ENCODE measurements around the gene PACC1.
"Not testable (repeated sequence)": the region's sequence is repeated elsewhere in the genome, so short reads cannot be mapped to it uniquely, and the experiment has no call there.

Gene PACC1

DNA sequence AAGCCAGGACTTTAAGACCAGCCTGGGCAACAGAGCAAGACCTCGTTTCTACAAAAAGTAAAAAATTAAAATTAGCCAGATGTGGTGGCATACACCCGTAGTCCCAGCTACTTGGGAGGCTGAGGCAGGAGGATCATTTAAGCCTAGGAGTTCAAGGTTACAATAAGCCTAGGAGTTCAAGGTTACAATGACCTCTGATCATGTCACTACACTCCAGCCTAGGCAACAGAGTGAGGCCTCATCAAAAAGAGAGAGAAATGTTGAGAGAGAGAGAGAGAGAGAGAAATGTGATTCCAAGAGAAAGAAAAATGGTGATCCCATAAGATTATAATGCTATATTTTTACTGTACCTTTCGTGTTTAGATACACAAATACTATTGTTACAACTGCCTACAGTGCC is 60.2 kb downstream of the PACC1 start:
- H3K4me3 ChIP-seq (ENCODE audit: low read length) = no peak overlapping the region
- no peak for DNase-seq (ENCODE audit: low read depth, low spot score)

DNA sequence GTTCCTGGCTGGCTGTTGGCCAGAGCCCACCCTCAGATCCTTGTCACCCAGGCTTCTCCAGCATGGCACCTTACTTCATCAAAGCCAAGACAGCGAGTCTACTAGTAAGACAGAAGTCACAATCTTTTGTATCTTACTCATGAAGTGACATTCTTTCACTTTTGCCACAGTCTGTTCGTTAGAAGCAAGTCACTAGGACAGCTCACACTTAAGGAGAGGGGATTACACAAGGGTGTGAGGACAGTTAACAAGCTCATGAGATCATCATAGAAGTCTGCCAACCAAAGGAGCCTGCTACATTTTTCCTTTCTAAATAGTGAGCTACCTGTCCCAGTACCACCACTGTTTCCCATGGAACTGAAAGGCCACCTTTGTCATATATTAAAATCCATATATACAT is 61.5 kb downstream of the PACC1 start:
- DNase-seq (ENCODE audit: low read depth, low spot score) = no peak

DNA sequence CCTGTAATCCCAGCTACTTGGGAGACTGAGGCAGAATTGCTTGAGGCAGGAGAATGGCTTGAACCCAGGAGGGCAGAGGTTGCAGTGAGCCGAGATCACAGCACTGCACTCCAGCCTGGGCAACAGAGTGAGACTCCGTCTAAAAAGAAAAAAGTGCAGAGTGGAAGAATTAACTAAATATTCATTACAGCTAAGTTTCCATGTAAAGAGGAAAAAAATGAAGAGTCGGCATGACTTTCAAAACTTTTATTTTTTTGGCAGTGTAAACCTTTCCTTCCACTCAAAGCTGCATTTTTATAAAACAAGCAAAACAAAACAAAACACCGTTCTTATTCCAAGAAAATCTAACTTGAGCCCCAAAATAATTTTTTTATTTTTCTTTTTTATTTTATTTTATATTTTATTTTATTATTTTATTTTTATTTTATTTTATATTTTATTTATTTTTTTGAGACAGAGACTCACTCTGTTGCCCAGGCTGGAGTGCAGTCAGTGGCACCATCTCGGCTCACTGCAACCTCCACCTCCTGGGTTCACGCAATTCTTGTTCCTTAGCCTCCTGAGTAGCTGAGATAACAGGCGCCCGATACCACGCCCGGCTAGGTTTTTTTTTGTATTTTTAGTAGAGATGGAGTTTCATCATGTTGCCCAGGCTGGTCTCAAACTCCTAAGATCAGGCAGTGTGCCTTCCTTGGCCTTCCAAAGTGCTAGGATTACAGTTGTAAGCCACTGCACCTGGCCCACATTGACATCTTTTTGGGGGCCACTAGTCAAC is 62.9 kb downstream of the PACC1 start:
- H3K4me3 ChIP-seq (ENCODE audit: low read length) = no peak overlapping the region
- DNase-seq (ENCODE audit: low read depth, low spot score) = no peak

More for the DNA sequence above, 61.5 kb downstream of the PACC1 start:
- no peak overlapping the region for H3K4me3 ChIP-seq (ENCODE audit: low read length)

DNA sequence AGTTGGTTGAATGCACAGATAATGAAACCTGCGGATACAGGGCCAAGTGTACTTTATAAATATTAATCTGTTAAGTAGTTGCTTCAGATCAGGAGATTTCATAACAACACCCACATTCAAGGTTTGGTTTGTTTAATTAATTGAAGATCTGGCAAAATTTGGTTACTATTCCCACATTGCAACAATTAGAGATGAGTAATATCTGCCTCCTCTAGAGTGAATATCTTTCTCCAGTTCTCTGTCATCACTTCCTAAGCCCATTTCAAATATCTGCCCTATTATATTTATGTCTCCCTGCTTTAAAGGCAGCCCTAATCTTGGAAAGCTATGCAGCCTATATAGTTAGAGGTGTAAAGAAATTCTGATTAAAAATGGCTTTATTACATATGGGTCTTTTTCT is 68.1 kb downstream of the PACC1 start:
- DNase-seq (ENCODE audit: low read depth, low spot score) = no peak
- no peak overlapping the region for H3K4me3 ChIP-seq (ENCODE audit: low read length)

DNA sequence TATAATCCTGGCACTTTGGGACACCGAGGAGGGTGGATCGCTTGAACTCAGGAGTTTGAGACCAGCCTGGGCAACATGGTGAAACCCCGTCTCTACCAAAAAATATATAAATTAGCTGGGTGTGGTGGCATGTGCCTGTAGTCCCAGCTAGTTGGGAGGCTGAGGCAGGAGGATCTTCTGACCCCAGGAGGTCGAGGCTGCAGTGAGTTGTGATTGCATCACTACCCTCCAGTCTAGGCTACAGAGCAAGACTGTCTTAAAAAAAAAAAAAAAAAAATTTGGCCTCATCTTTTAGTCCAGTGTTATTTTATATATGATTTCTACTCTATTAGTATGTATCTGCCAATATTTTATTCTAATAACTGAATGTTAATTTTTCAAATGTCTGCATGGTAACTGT is 69.8 kb downstream of the PACC1 start:
- no peak overlapping the region for H3K4me3 ChIP-seq (ENCODE audit: low read length)
- no peak for DNase-seq (ENCODE audit: low read depth, low spot score)

DNA sequence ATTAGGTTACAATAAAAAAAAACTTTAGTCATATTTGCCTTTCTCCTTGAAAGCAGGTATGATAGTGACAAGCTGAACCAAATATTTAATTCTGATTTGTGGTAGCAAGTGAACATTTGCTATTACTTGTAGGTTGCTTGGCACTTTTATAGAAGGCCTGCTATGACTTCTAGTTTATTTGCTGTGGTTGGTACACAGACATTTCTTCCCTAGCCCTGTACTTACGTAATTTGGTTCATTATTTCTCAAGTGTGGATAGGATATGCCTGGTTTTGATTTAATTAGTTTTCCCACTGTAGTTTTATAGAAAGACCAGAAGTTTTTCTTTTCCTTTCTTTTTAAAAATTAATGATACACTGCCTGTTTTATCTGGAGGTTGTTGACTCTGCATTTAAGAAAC is 73.6 kb downstream of the PACC1 start:
- no peak overlapping the region for H3K4me3 ChIP-seq (ENCODE audit: low read length)
- no peak for DNase-seq (ENCODE audit: low read depth, low spot score)

DNA sequence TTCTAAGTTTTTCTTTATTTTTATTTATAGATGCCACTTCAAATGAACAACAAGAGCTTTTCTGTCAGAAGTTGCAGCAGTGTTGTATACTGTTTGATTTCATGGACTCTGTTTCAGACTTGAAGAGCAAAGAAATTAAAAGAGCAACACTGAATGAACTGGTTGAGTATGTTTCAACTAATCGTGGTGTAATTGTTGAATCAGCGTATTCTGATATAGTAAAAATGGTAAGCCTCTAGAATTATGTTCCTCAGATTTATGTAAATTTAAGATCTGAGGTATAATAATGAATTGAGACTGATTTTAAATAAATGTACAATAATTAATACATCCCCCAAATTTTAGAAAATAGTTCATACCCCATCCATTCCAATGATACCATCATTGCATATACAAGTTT is 85.6 kb downstream of the PACC1 start:
- H3K4me3 ChIP-seq (ENCODE audit: low read length) = no peak overlapping the region
- DNase-seq (ENCODE audit: low read depth, low spot score) = no peak

DNA sequence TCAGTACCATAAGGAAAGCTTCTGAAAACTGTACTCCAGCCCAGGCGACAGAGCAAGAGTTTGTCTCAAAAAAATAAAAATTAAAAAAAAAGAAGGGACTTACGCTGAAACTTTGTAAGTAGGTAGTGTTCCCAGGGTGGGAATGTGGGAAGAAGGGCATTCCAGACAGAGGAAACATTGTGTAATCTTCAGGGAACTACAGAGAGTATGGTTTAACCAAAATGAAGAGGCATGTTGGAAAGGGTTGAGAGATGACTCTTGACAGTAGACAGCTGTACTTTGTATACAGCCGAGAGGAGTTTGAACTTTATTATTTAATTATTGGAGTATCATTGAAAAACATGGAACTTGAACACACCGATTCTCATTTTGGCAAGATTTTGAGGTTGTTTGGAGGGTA is 86.4 kb downstream of the PACC1 start:
- no peak overlapping the region for H3K4me3 ChIP-seq (ENCODE audit: low read length)
- DNase-seq (ENCODE audit: low read depth, low spot score) = no peak

DNA sequence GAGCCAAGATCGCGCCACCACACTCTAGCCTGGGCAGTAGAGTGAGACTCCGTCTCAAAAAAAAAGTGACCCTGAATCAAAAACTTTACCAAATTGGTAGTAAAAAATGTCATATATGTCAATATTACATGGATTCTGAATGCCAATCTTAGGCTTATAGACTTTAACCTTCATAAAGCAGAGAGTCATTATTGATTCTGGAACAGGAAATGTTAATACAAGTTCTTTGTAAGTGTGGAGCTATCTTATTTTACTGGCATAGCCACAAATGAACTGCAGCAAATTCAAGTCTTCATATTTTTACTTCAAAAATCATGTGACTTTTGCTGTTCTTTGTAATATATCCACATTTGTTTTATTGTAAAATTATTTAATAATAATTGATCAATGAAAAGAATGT is 88.1 kb downstream of the PACC1 start:
- DNase-seq (ENCODE audit: low read depth, low spot score) = no peak
- no peak overlapping the region for H3K4me3 ChIP-seq (ENCODE audit: low read length)

DNA sequence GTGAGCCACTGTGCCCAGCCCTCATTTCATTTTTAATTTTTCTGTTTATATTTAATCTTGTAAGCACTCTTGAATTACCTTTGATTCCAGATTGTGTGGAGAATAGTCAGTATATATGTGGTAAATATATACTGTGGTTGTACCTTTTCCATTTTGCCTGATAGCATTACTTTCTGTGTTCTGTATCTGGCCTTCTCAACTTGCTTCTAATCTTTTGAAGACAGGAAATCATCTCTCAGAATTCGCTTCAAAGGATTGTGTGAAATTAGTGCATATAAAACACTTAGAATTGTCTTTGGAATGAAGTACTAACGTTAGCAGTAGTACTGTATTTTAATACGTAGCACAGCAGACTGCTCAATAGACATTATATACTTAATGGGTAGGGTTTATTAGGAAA is 91.6 kb downstream of the PACC1 start:
- DNase-seq (ENCODE audit: low read depth, low spot score) = peak; percentile 59
- no peak overlapping the region for H3K4me3 ChIP-seq (ENCODE audit: low read length)

DNA sequence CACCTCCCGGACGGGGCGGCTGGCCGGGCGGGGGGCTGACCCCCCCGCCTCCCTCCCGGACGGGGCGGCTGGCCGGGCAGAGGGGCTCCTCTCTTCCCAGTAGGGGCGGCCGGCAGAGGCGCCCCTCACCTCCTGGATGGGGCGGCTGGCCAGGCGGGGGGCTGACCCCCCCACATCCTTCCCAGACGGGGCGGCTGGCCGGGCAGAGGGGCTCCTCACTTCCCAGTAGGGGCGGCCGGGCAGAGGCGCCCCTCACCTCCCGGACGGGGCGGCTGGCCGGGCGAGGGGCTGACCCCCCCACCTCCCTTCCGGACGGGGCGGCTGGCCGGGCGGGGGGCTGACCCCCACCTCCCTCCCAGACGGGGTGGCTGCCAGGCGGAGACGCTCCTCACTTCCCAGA is 93.7 kb downstream of the PACC1 start:
- H3K4me3 ChIP-seq (ENCODE audit: low read length); DNase-seq (ENCODE audit: low read depth, low spot score): not testable (repeated sequence)

DNA sequence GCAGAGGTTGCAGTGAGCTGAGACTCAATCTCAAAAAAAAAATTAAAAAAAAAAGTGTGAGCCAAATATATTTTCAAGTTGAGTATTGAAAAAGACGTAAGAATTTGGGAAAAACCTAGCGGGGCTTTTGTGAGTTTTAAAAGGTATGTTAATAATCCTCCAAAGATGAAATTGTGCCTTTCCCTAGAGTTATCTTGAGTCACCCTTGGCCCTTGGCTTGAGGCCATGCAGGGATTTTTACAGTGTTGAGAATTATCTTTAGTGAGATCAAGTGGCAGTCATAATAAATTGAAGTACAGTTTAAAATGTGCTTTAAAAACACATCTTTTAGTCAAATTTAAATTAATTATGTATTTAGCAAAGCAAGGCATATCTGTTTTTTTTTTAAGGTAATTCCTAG is 96.8 kb downstream of the PACC1 start:
- no peak for DNase-seq (ENCODE audit: low read depth, low spot score)
- H3K4me3 ChIP-seq (ENCODE audit: low read length) = no peak overlapping the region

DNA sequence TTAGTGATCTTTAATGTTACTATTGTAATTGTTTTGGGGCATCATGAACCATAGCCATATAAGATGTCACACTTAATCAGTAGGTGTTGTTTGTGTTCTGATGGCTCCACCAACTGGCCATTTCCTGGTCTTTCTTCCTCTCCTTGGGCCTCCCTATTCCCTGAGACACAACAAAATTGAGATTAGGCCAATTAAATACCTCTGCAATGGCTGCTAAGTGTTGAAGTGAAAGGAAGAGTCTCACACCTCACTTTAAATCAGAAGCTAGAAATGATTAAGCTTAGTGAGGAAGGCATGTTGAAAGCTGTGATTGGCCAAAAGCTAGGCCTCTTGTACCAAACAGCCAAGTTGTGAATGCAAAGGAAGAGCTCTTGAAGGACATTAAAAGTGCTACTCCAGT is 98.8 kb downstream of the PACC1 start:
- no peak for DNase-seq (ENCODE audit: low read depth, low spot score)
- H3K4me3 ChIP-seq (ENCODE audit: low read length) = no peak overlapping the region

DNA sequence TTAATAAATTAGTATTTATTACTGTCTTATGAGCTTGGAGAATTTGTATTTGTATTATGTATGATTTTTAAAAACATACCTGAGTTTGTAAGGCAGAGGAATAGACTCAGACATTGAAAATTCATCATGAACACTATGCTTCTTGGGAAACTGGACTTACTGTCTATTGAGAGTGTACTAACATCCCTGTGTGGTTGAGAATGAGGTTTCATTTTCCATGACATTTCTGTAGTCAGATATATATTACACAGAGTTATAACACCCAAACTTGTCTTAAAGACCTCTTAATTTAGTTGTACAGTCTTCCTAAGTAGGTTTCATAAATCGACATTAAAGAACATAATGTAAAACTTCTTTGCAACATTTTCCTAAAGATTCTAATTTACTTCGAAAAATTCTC is 99.5 kb downstream of the PACC1 start:
- DNase-seq (ENCODE audit: low read depth, low spot score) = no peak

More for the DNA sequence above, 99.5 kb downstream of the PACC1 start:
- H3K4me3 ChIP-seq (ENCODE audit: low read length) = no peak overlapping the region
